A673 (cell line): Measurements from ENCODE around the gene ENOX2. TPM values are rescaled to one million over a fixed set of nuclear protein-coding genes. Genes with fewer than 3 reads are reported as not detected.

Experiments
- BruUV-seq: library from RNA; stranded (reverse); fragments of 400-500 nt; replicated peaks from 2 replicates; lab custom pipeline; 2021; lab: Mats Ljungman, UMichigan
- CTCF ChIA-PET: fragments of 300-600 bp; sonication (Branson Sonifier 250); formaldehyde crosslinking; loops from one replicate; lab custom pipeline; 2022; ENCODE audit warnings: antibody characterized with exemption; lab: Charles Lee
- POLR2A ChIA-PET: fragments of 300-600 bp; sonication (Branson Sonifier 250); formaldehyde crosslinking; loops from one replicate; lab custom pipeline; 2022; ENCODE audit warnings: antibody characterized with exemption; ENCODE audit not compliant: low non-redundant PET; lab: Charles Lee
- DNase-seq: peaks from one replicate; pipeline ENCODE4 v3.0.0-alpha.2; 2015; ENCODE audit warnings: low spot score
- H3K27ac ChIP-seq: fragments of 200-600 bp; sonication (generic); 2 replicates; pipeline ENCODE4 v1.5.1; 2016; ENCODE audit warnings: mixed run types, low read depth, mild to moderate bottlenecking, mixed read lengths, antibody characterized with exemption, low read length; ENCODE audit not compliant: poor library complexity, severe bottlenecking
- H3K27me3 ChIP-seq: fragments of 200-600 bp; sonication (generic); replicated peaks from 2 replicates; pipeline ENCODE4 v1.6.1; 2017; ENCODE audit warnings: mixed run types, low read depth, mild to moderate bottlenecking, mixed read lengths, antibody characterized with exemption, low read length; ENCODE audit not compliant: insufficient read depth, poor library complexity
- H3K36me3 ChIP-seq: fragments of 200-600 bp; sonication (generic); 2 replicates; pipeline ENCODE4 v1.6.1; 2016; ENCODE audit warnings: mixed run types, mild to moderate bottlenecking, mixed read lengths, antibody characterized with exemption, low read length; ENCODE audit not compliant: insufficient read depth, poor library complexity, severe bottlenecking
- H3K4me1 ChIP-seq: fragments of 200-600 bp; sonication (generic); 2 replicates; pipeline ENCODE4 v1.6.1; 2017; ENCODE audit warnings: mixed run types, mild to moderate bottlenecking, mixed read lengths, antibody characterized with exemption, low read length; ENCODE audit not compliant: insufficient read depth, poor library complexity, severe bottlenecking
- H3K4me3 ChIP-seq: fragments of 200-600 bp; sonication (generic); 2 replicates; pipeline ENCODE4 v1.5.1; 2016; ENCODE audit warnings: low read depth, mixed run types, mild to moderate bottlenecking, mixed read lengths, low read length; ENCODE audit not compliant: poor library complexity, severe bottlenecking
- H3K9me3 ChIP-seq: fragments of 200-600 bp; sonication (generic); 2 replicates; pipeline ENCODE4 v1.6.1; 2016; ENCODE audit warnings: mixed run types, low read depth, mild to moderate bottlenecking, mixed read lengths, antibody characterized with exemption, low read length; ENCODE audit not compliant: poor library complexity, severe bottlenecking
- EZH2 ChIP-seq: fragments of 200-600 bp; sonication (generic); IDR thresholded peaks from 2 replicates; pipeline ENCODE4 v1.6.1; 2017; ENCODE audit warnings: borderline replicate concordance, low read depth, mild to moderate bottlenecking, mixed read lengths, antibody characterized with exemption, low read length; ENCODE audit not compliant: poor library complexity, severe bottlenecking
- intact Hi-C: fragments of 100-400 bp; cut with micrococcal nuclease; formaldehyde crosslinking; loops from one replicate; pipeline ENCODE4 v1.10.0; 2022; ENCODE audit not compliant: unreplicated experiment
- total RNA-seq: library from RNA; stranded (reverse); gene quantifications from 2 replicates; pipeline ENCODE4 v1.2.3, GENCODE V29; 2021
- TF ChIP-seq, protein P1 (sequence below): fragments of 300-800, 200-600 bp; sonication (generic); conservative IDR thresholded peaks from 2 replicates; pipeline ENCODE4 v1.5.1; 2017; ENCODE audit warnings: low read depth, mild to moderate bottlenecking, antibody characterized with exemption, low read length, moderate library complexity, mixed read lengths

ENOX2 gene
- total RNA-seq, 1 experiment from 2014 or later, result 12.9 TPM

GRCh38 chrX:130615941-130616340 lies 287.1 kb downstream of the ENOX2 start:
- ChIA-PET POLR2A (no interaction called here), CTCF (no interaction called here)

GRCh38 chrX:130607431-130607830 lies 295.6 kb downstream of the ENOX2 start:
- Histone ChIP-seq H3K27me3 (peaks cover 3% of the 10 kb centered on the region), H3K9me3 (no peaks in the 10 kb centered on the region), H3K4me1 (no peaks in the 10 kb centered on the region), H3K36me3 (no peaks in the 10 kb centered on the region), H3K27ac (no peak overlapping the region), H3K4me3 (no peak overlapping the region)
- CTCF ChIA-PET, result no interaction called here
- DNase-seq, result no peak
- POLR2A ChIA-PET, result no interaction called here
- intact Hi-C loops, result no loop called here
- TF ChIP-seq, protein P1, sequence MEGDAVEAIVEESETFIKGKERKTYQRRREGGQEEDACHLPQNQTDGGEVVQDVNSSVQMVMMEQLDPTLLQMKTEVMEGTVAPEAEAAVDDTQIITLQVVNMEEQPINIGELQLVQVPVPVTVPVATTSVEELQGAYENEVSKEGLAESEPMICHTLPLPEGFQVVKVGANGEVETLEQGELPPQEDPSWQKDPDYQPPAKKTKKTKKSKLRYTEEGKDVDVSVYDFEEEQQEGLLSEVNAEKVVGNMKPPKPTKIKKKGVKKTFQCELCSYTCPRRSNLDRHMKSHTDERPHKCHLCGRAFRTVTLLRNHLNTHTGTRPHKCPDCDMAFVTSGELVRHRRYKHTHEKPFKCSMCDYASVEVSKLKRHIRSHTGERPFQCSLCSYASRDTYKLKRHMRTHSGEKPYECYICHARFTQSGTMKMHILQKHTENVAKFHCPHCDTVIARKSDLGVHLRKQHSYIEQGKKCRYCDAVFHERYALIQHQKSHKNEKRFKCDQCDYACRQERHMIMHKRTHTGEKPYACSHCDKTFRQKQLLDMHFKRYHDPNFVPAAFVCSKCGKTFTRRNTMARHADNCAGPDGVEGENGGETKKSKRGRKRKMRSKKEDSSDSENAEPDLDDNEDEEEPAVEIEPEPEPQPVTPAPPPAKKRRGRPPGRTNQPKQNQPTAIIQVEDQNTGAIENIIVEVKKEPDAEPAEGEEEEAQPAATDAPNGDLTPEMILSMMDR, result no peak
- no peak for TF ChIP-seq EZH2
- no TSS peak for BruUV-seq

More at GRCh38 chrX:130615941-130616340, 287.1 kb downstream of the ENOX2 start:
- TF ChIP-seq, protein P1, result no peak
- no peak for TF ChIP-seq EZH2
- no peak overlapping the region for H3K27ac ChIP-seq
- no peak for DNase-seq
- no TSS peak for BruUV-seq
- no peaks in the 10 kb centered on the region for H3K9me3 ChIP-seq
- H3K4me3 ChIP-seq, result no peak overlapping the region
- no peaks in the 10 kb centered on the region for H3K4me1 ChIP-seq
- no peaks in the 10 kb centered on the region for H3K36me3 ChIP-seq
- intact Hi-C loops, result no loop called here
- H3K27me3 ChIP-seq, result no peaks in the 10 kb centered on the region

DNA sequence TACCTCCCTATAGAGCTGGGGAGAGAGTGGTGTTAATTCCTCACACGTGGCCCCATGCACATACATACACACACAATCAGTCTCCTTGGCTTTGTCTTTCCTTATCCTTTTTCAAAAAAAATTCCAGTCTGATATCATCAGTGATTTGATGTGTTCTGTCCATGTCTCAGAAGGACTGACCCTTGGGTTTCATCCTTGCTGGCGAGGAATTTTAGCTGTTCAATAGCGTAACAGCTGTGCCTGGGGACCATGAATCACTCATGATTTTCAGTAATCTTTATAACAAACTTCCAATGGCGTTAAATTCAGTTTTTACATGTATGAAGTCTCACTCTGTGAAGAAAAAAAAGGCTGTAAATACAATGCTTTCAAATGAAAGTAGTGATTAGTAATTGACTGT lies 296.6 kb downstream of the ENOX2 start:
- no peak overlapping the region for H3K27ac ChIP-seq
- no peaks in the 10 kb centered on the region for H3K9me3 ChIP-seq
- peaks cover 3% of the 10 kb centered on the region for H3K27me3 ChIP-seq
- TF ChIP-seq, protein P1, result no peak
- no peak for TF ChIP-seq EZH2
- no peaks in the 10 kb centered on the region for H3K4me1 ChIP-seq
- H3K36me3 ChIP-seq, result no peaks in the 10 kb centered on the region
- no peak for DNase-seq
- BruUV-seq, result no TSS peak
- CTCF ChIA-PET, result no interaction called here
- no peak overlapping the region for H3K4me3 ChIP-seq
- intact Hi-C loops, result no loop called here
- POLR2A ChIA-PET, result no interaction called here
